ENCODE data around the gene SNN.

DNA sequence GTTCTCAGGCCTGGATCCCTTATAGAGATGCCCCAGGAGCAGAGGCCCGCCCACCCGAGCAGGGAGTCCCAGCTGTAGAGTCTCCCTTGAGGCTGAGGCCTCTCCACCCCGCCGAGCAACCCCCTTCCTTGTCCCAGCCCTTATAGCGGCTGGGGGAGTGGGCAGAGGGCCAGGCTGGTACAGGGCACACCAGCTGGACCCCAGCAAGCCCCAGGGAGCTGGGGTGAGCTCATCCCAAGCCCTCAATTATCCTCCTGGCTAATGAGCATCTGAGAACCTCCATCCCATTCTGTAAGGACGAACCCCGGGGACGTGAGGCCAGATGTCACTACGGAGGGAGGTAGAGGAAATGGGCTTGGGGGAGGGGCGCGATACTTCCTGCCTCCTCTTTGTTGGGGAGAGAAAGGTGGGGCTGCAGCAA lies 3.2 kb upstream of the SNN start:
- TF ChIP-seq CTCF (IDR thresholded peaks at IDR 0.05), result no peak
- no peak for TF ChIP-seq ZFX (IDR thresholded peaks at IDR 0.05; ENCODE audit: borderline replicate concordance)

Measured in 22Rv1 (cell line).